ENCODE measurements around the gene MRPL52. TPM values are rescaled to one million over a fixed set of nuclear protein-coding genes. Genes with fewer than 3 reads are reported as not detected.
A peak's percentile ranks its signal among the peaks of the same experiment; 100 is the strongest.

Gene MRPL52
- total and polyA plus RNA-seq, 2 of the 13 experiments (the other 11 are each of a cell fraction or from before 2014, with no cell fraction given): 118 to 329 TPM

GRCh38 chr14:22808388-22809209 is 21.1 kb upstream of the MRPL52 start (continued):
- TF ChIP-seq HIC2 (CRISPR knock-in tag; IDR thresholded peaks at IDR 0.05; ENCODE audit: low read depth): no peak
- TF ChIP-seq TEAD3 (CRISPR knock-in tag; optimal IDR thresholded peaks at IDR 0.05; ENCODE audit: borderline replicate concordance): peak; percentile 51
- TF ChIP-seq FUBP1 (CRISPR knock-in tag; IDR thresholded peaks at IDR 0.05; ENCODE audit: borderline replicate concordance): 0 out of 2 replicates have a peak, but pooled peaks have one; percentile 31
- peak; percentile 60; the same call in 1 of the 2 replicates for TF ChIP-seq PAXIP1 (CRISPR knock-in tag; conservative IDR thresholded peaks at IDR 0.05)
- TF ChIP-seq ZNF615 (CRISPR knock-in tag; IDR thresholded peaks at IDR 0.05; ENCODE audit: borderline replicate concordance): no peak
- peak; percentile 74; the same call in 1 of the 2 replicates for TF ChIP-seq SALL1 (CRISPR knock-in tag; IDR thresholded peaks at IDR 0.05)
- TF ChIP-seq HDAC1 (CRISPR knock-in tag; IDR thresholded peaks at IDR 0.05): 0 out of 2 replicates have a peak, but pooled peaks have one; percentile 25
- TF ChIP-seq SOX13 (IDR thresholded peaks at IDR 0.05): no peak
- peak in 1 of 2 experiments; percentile 30; a peak in 1 of 4 replicates for TF ChIP-seq SOX13 (CRISPR knock-in tag; conservative IDR thresholded peaks at IDR 0.05 in 1 of 2, IDR thresholded peaks at IDR 0.05 in 1 of 2)
- no peak for TF ChIP-seq FOXJ3 (CRISPR knock-in tag; IDR thresholded peaks at IDR 0.05; ENCODE audit: borderline replicate concordance)
- TF ChIP-seq XRCC5 (optimal IDR thresholded peaks at IDR 0.05; ENCODE audit: low read length): no peak

All from HepG2 (cell line).